ENCODE measurements around the gene CYB561D1. TPM values are rescaled to one million over a fixed set of nuclear protein-coding genes. Genes with fewer than 3 reads are reported as not detected.
A peak's percentile ranks its signal among the peaks of the same experiment; 100 is the strongest.

The CYB561D1 gene
- total and polyA plus RNA-seq, 9 of the 15 experiments (the other 6 are each of a cell fraction or from before 2014, with no cell fraction given): 0.71 to 7.2 (median 3.5) TPM

DNA sequence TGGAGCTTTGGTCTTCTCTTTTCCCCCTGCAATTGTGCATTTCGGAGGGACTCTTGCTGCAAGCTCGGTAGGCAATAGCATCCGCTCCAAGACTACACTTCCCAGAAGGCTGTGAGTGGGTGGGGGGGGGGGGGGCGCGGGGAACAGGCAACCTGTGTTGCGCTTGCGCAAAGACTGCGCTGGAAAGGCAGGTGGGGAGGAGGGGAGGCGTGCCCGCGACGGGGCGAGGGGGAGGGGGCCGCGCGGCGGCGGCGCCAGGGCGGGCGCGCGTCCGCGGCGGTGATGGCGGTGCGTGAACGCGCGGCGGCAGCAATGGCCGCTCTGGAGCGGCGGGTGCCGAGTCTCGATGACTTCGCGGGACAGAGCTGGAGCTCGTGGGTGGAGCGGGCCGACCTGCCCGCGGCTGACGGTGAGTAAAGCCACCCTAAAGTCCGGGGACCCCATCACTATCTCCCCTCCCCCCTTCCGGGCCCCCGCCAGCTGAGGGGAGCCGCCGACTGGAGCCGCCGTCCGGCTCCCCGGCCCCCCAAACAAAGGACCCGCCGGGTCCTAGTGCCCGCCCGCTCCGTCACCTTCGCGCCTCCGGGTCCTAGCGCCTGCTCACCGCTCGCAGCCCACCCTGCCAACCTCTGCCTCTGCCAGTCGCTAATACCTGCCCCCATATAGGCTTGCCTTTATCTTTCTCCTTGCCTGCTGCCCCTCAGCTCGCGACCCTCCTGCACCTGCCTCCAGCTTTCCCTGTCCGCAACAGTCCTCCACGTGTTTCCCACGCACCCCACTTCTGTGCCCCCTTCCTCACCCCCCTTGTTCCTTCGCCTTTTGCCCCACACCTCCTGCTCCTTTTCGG, 10.0 kb upstream of the CYB561D1 start, which contains the start of gene ATXN7L2 (continued):
- TF ChIP-seq ZNF41 (CRISPR knock-in tag; conservative IDR thresholded peaks at IDR 0.05): no peak
- peak; percentile 50 for TF ChIP-seq SOX6 (IDR thresholded peaks at IDR 0.05)
- no peak for TF ChIP-seq U2AF2 (optimal IDR thresholded peaks at IDR 0.05; ENCODE audit: low read depth, low read length)
- TF ChIP-seq LARP7 (IDR thresholded peaks at IDR 0.05): peak; percentile 99
- no peak for TF ChIP-seq ZNF57 (CRISPR knock-in tag; IDR thresholded peaks at IDR 0.05)
- peak; percentile 90 for TF ChIP-seq ELF4 (CRISPR knock-in tag; IDR thresholded peaks at IDR 0.05)
- no peak for TF ChIP-seq ZKSCAN1 (IDR thresholded peaks at IDR 0.05; ENCODE audit: low read depth, low read length)
- no peak for TF ChIP-seq PTBP1 (IDR thresholded peaks at IDR 0.05; ENCODE audit: low read depth, low read length)
- TF ChIP-seq, protein P1, sequence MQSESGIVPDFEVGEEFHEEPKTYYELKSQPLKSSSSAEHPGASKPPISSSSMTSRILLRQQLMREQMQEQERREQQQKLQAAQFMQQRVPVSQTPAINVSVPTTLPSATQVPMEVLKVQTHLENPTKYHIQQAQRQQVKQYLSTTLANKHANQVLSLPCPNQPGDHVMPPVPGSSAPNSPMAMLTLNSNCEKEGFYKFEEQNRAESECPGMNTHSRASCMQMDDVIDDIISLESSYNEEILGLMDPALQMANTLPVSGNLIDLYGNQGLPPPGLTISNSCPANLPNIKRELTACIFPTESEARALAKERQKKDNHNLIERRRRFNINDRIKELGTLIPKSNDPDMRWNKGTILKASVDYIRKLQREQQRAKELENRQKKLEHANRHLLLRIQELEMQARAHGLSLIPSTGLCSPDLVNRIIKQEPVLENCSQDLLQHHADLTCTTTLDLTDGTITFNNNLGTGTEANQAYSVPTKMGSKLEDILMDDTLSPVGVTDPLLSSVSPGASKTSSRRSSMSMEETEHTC (IDR thresholded peaks at IDR 0.05): no peak; the same call in 1 of the 2 replicates
- TF ChIP-seq MYC (IDR thresholded peaks at IDR 0.05; ENCODE audit: low read depth, low read length): peak; percentile 90
- peak; percentile 98 for TF ChIP-seq MYC (CRISPR knock-in tag; IDR thresholded peaks at IDR 0.05; ENCODE audit: borderline replicate concordance, low read depth)
- TF ChIP-seq LEF1 (IDR thresholded peaks at IDR 0.05): peak; percentile 58; the same call in 1 of the 2 replicates
- TF ChIP-seq GTF2F1 (IDR thresholded peaks at IDR 0.05; ENCODE audit: low read depth, low read length): no peak
- TF ChIP-seq ZNF717 (CRISPR knock-in tag; IDR thresholded peaks at IDR 0.05): no peak
- peak; percentile 90 for TF ChIP-seq CXXC5 (CRISPR knock-in tag; IDR thresholded peaks at IDR 0.05)
- TF ChIP-seq NR3C1 (CRISPR knock-in tag; IDR thresholded peaks at IDR 0.05): peak; percentile 93
- peak; percentile 99 for TF ChIP-seq FOXM1 (IDR thresholded peaks at IDR 0.05; ENCODE audit: low read depth)
- peak; percentile 92 for TF ChIP-seq FOXM1 (CRISPR knock-in tag; IDR thresholded peaks at IDR 0.05; ENCODE audit: low read depth)
- peak; percentile 70; the same call in 1 of the 2 replicates for TF ChIP-seq MEF2D (tag; conservative IDR thresholded peaks at IDR 0.05; ENCODE audit: low read depth)
- TF ChIP-seq ZBTB49 (CRISPR knock-in tag; IDR thresholded peaks at IDR 0.05; ENCODE audit: borderline replicate concordance): no peak
- TF ChIP-seq ZFP36 (IDR thresholded peaks at IDR 0.05; ENCODE audit: low read depth, low read length, partially characterized antibody): peak; percentile 50
- no peak for TF ChIP-seq KAT8 (IDR thresholded peaks at IDR 0.05; ENCODE audit: low read depth)
- no peak for TF ChIP-seq ZBTB8A (IDR thresholded peaks at IDR 0.05; ENCODE audit: partially characterized antibody)
- no peak for TF ChIP-seq HNRNPUL1 (IDR thresholded peaks at IDR 0.05; ENCODE audit: low read length)
- TF ChIP-seq RFX5 (IDR thresholded peaks at IDR 0.05; ENCODE audit: low read depth, low read length): no peak
- TF ChIP-seq RBM34 (IDR thresholded peaks at IDR 0.05; ENCODE audit: borderline replicate concordance, insufficient read depth, low read length): no peak
- TF ChIP-seq TCF3 (CRISPR knock-in tag; IDR thresholded peaks at IDR 0.05): no peak
- TF ChIP-seq KAT2B (IDR thresholded peaks at IDR 0.05; ENCODE audit: low read depth, low read length): no peak
- peak; percentile 78; the same call in 1 of the 2 replicates for TF ChIP-seq MTA1 (IDR thresholded peaks at IDR 0.05; ENCODE audit: borderline replicate concordance)

All from K562 (cell line).